ENCODE results near the gene DR1. TPM values are rescaled to one million over a fixed set of nuclear protein-coding genes. Genes with fewer than 3 reads are reported as not detected.

DR1 gene
- total RNA-seq, 1 donor from 2014 or later, result 78.3 TPM

DNA sequence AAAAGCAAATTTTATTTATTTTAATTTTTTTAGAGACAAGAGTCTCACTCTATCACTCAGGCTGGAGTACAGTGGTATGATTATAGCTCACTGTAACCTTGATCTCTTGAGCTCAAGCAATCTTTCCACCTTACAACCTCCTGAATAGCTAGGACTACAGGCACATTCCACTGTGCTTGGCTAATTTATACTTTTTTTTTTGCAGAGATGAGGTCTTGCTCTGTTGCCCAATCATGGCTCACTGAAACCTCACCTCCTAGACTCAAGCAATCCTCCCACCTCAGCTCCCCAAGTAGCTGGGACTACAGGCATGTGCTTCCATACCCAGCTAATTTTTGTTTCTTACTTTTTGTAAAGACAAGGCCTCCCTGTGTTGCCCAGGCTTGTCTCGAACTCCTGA, 49.5 kb downstream of the DR1 start:
- Mint-ChIP-seq H3K27ac (no peak overlapping the region), H3K36me3 (no peaks in the 10 kb centered on the region), H3K4me1 (no peaks in the 10 kb centered on the region), H3K4me3 (no peak overlapping the region), H3K9me3 (no peaks in the 10 kb centered on the region), H3K27me3 (ENCODE audit: insufficient read depth, low read depth) (no peaks in the 10 kb centered on the region)
- no peaks in the 10 kb centered on the region for H3K27me3 ChIP-seq
- H3K4me2 ChIP-seq, result no peak overlapping the region
- no peaks in the 10 kb centered on the region for H3K79me2 ChIP-seq (ENCODE audit: low read depth)
- H3K4me3 ChIP-seq, result no peak overlapping the region
- H3K27ac ChIP-seq, result no peak overlapping the region
- no peak overlapping the region for H3K9ac ChIP-seq
- H3K36me3 ChIP-seq, result no peaks in the 10 kb centered on the region
- no peaks in the 10 kb centered on the region for H3K9me3 ChIP-seq (ENCODE audit: low read depth)
- H2AFZ ChIP-seq (replicated peaks), result no peak overlapping the region
- no peak for TF ChIP-seq EZH2phosphoT487 (IDR thresholded peaks at IDR 0.05)
- no peak for TF ChIP-seq EZH2 (IDR thresholded peaks at IDR 0.05)
- TF ChIP-seq, protein P1, sequence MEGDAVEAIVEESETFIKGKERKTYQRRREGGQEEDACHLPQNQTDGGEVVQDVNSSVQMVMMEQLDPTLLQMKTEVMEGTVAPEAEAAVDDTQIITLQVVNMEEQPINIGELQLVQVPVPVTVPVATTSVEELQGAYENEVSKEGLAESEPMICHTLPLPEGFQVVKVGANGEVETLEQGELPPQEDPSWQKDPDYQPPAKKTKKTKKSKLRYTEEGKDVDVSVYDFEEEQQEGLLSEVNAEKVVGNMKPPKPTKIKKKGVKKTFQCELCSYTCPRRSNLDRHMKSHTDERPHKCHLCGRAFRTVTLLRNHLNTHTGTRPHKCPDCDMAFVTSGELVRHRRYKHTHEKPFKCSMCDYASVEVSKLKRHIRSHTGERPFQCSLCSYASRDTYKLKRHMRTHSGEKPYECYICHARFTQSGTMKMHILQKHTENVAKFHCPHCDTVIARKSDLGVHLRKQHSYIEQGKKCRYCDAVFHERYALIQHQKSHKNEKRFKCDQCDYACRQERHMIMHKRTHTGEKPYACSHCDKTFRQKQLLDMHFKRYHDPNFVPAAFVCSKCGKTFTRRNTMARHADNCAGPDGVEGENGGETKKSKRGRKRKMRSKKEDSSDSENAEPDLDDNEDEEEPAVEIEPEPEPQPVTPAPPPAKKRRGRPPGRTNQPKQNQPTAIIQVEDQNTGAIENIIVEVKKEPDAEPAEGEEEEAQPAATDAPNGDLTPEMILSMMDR (IDR thresholded peaks at IDR 0.05), result no peak
- no peak for DNase-seq (ENCODE audit: low spot score)
- H3K4me1 ChIP-seq, result no peaks in the 10 kb centered on the region
- H3F3A ChIP-seq (ENCODE audit: low read depth), result no peaks in the 10 kb centered on the region
- H4K20me1 ChIP-seq (ENCODE audit: low read depth), result no peaks in the 10 kb centered on the region

DNA sequence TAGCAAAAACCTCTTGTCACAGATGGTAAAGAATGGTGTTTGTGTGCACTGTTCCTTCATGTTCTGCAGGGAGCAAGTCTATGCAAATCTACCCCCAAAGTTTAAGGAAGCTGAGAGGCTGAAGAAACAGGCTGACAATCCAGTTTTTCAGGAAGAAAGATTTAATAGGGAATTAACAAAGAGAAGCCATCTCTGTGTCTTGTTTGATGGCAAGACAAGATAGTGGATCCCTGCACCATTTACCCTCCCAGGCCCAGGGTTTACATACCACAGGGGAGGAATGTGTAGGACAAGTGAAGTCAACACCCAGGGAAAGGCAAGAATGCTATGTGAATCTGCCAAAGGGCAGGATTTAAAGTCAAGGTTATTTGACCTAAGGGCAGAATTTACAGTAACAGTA, 54.1 kb downstream of the DR1 start:
- H3K9me3 ChIP-seq (ENCODE audit: low read depth), result no peaks in the 10 kb centered on the region
- no peak overlapping the region for H2AFZ ChIP-seq (replicated peaks)
- no peaks in the 10 kb centered on the region for H4K20me1 ChIP-seq (ENCODE audit: low read depth)
- H3K27me3 ChIP-seq, result no peaks in the 10 kb centered on the region
- TF ChIP-seq EZH2 (IDR thresholded peaks at IDR 0.05) (no peak), EZH2phosphoT487 (IDR thresholded peaks at IDR 0.05) (no peak)
- TF ChIP-seq, protein P1 (IDR thresholded peaks at IDR 0.05), result no peak
- H3K27ac Mint-ChIP-seq, result no peak overlapping the region
- H3K4me3 Mint-ChIP-seq, result no peak overlapping the region
- no peak overlapping the region for H3K9ac ChIP-seq
- no peaks in the 10 kb centered on the region for H3K27me3 Mint-ChIP-seq (ENCODE audit: insufficient read depth, low read depth)
- no peaks in the 10 kb centered on the region for H3K4me1 Mint-ChIP-seq
- H3K79me2 ChIP-seq (ENCODE audit: low read depth), result no peaks in the 10 kb centered on the region
- H3K36me3 Mint-ChIP-seq, result no peaks in the 10 kb centered on the region
- H3K36me3 ChIP-seq, result no peaks in the 10 kb centered on the region
- no peak for DNase-seq (ENCODE audit: low spot score)
- H3F3A ChIP-seq (ENCODE audit: low read depth), result no peaks in the 10 kb centered on the region
- H3K4me1 ChIP-seq, result no peaks in the 10 kb centered on the region
- no peak overlapping the region for H3K4me2 ChIP-seq
- H3K9me3 Mint-ChIP-seq, result no peaks in the 10 kb centered on the region
- H3K27ac ChIP-seq, result no peak overlapping the region
- no peak overlapping the region for H3K4me3 ChIP-seq

DNA sequence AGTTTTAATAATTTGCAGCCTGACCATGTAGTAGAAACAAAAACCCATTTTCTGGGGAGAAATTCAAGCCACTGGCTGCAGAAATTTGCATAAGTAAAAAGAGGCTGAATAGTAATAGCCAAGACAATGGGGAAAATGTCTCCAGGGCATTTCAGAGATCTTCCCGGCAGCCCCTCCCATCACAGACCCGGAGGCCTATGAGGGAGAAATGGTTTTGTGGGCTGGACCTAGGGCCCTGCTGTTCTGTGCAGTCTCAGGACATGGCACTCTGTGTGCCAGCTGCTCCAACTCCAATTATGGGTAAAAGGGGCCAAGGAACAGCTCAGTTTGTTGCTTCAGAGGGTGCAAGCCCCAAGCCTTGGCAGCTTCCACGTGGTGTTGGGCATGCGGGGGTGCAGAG, 62.5 kb downstream of the DR1 start:
- Histone ChIP-seq H3K27ac (no peak overlapping the region), H3K4me1 (no peaks in the 10 kb centered on the region), H3K79me2 (ENCODE audit: low read depth) (no peaks in the 10 kb centered on the region), H3K4me2 (no peak overlapping the region), H3K9ac (no peak overlapping the region), H2AFZ (replicated peaks) (no peak overlapping the region), H3K36me3 (no peaks in the 10 kb centered on the region), H3K9me3 (ENCODE audit: low read depth) (no peaks in the 10 kb centered on the region), H4K20me1 (ENCODE audit: low read depth) (no peaks in the 10 kb centered on the region), H3F3A (ENCODE audit: low read depth) (no peaks in the 10 kb centered on the region), H3K4me3 (no peak overlapping the region), H3K27me3 (no peaks in the 10 kb centered on the region)
- no peak for DNase-seq (ENCODE audit: low spot score)
- no peak for TF ChIP-seq EZH2 (IDR thresholded peaks at IDR 0.05)
- TF ChIP-seq, protein P1 (IDR thresholded peaks at IDR 0.05), result no peak
- TF ChIP-seq EZH2phosphoT487 (IDR thresholded peaks at IDR 0.05), result no peak
- H3K4me3 Mint-ChIP-seq, result no peak overlapping the region
- no peak overlapping the region for H3K27ac Mint-ChIP-seq
- H3K27me3 Mint-ChIP-seq (ENCODE audit: insufficient read depth, low read depth), result no peaks in the 10 kb centered on the region
- H3K4me1 Mint-ChIP-seq, result no peaks in the 10 kb centered on the region
- H3K9me3 Mint-ChIP-seq, result peaks cover 17% of the 10 kb centered on the region
- H3K36me3 Mint-ChIP-seq, result no peaks in the 10 kb centered on the region
